Measurements from ENCODE around the gene RAET1E. TPM values are rescaled to one million over a fixed set of nuclear protein-coding genes. Genes with fewer than 3 reads are reported as not detected.

RAET1E gene
- total and polyA plus RNA-seq, 9 of the 15 experiments (the other 6 are each of a cell fraction or from before 2014, with no cell fraction given): not detected

- TF ChIP-seq TFAP4 (CRISPR knock-in tag; IDR thresholded peaks at IDR 0.05; ENCODE audit: borderline replicate concordance) (peak; percentile 32), PTTG1 (tag; IDR thresholded peaks at IDR 0.05; ENCODE audit: low read depth) (no peak), LARP7 (IDR thresholded peaks at IDR 0.05) (no peak), MTF1 (CRISPR knock-in tag; IDR thresholded peaks at IDR 0.05; ENCODE audit: borderline replicate concordance) (no peak), ZNF121 (CRISPR knock-in tag; conservative IDR thresholded peaks at IDR 0.05) (no peak), ZNF77 (CRISPR knock-in tag; IDR thresholded peaks at IDR 0.05) (no peak), HINFP (tag; conservative IDR thresholded peaks at IDR 0.05; ENCODE audit: low read depth) (no peak), ZNF12 (CRISPR knock-in tag; IDR thresholded peaks at IDR 0.05) (no peak), TAF1 (IDR thresholded peaks at IDR 0.05; ENCODE audit: control insufficient read depth, extremely low read depth, insufficient read depth, low read length, severe bottlenecking) (peak; percentile 24), SRSF3 (IDR thresholded peaks at IDR 0.05; ENCODE audit: insufficient read depth, low read length) (no peak), NR4A1 (CRISPR knock-in tag; IDR thresholded peaks at IDR 0.05) (no peak), NR4A1 (tag; IDR thresholded peaks at IDR 0.05) (no peak), E2F8 (IDR thresholded peaks at IDR 0.05; ENCODE audit: low read depth, partially characterized antibody) (no peak), PURB (CRISPR knock-in tag; IDR thresholded peaks at IDR 0.05; ENCODE audit: low read depth) (no peak), PYGO2 (tag; IDR thresholded peaks at IDR 0.05) (no peak), NCOA6 (IDR thresholded peaks at IDR 0.05) (no peak), ZNF253 (CRISPR knock-in tag; conservative IDR thresholded peaks at IDR 0.05) (no peak), MTA3 (IDR thresholded peaks at IDR 0.05; ENCODE audit: borderline replicate concordance) (no peak), SMARCA5 (IDR thresholded peaks at IDR 0.05) (no peak), NRF1 (conservative IDR thresholded peaks at IDR 0.05 in 1 of 2, IDR thresholded peaks at IDR 0.05 in 1 of 2) (0 out of 4 replicates have a peak, but pooled peaks of 1 of the 2 experiments have one; percentile 38), ELK1 (CRISPR knock-in tag; IDR thresholded peaks at IDR 0.05) (no peak)
- TF ChIP-seq, protein P1, sequence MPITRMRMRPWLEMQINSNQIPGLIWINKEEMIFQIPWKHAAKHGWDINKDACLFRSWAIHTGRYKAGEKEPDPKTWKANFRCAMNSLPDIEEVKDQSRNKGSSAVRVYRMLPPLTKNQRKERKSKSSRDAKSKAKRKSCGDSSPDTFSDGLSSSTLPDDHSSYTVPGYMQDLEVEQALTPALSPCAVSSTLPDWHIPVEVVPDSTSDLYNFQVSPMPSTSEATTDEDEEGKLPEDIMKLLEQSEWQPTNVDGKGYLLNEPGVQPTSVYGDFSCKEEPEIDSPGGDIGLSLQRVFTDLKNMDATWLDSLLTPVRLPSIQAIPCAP (CRISPR knock-in tag; IDR thresholded peaks at IDR 0.05; ENCODE audit: borderline replicate concordance): no peak
These were observed 29.9 kb downstream of the RAET1E start (continued) for GRCh38 chr6:149867876-149868640.

All from K562 (cell line).